CD4-positive, alpha-beta T cell treated with Interferon alpha-2 for 1 hour (primary cell): Measurements from ENCODE around the gene DNMT3L.
"Not testable (repeated sequence)": the region's sequence is repeated elsewhere in the genome, so short reads cannot be mapped to it uniquely, and the experiment has no call there.

Experiments used
- DNase-seq, 2 donors: peaks; one replicate each; pipeline ENCODE4 v3.0.0-alpha.2; 2020 to 2022

The DNMT3L gene

GRCh38 chr21:44261675-44262295, at the start of gene DNMT3L:
TSS of gene DNMT3L (minus strand) at chr21:44261897. CDS start at chr21:44261259, 638 bp downstream.
- no peak for DNase-seq

GRCh38 chr21:44310628-44311507, 49.2 kb upstream of the DNMT3L start:
- DNase-seq, result no peak

DNA sequence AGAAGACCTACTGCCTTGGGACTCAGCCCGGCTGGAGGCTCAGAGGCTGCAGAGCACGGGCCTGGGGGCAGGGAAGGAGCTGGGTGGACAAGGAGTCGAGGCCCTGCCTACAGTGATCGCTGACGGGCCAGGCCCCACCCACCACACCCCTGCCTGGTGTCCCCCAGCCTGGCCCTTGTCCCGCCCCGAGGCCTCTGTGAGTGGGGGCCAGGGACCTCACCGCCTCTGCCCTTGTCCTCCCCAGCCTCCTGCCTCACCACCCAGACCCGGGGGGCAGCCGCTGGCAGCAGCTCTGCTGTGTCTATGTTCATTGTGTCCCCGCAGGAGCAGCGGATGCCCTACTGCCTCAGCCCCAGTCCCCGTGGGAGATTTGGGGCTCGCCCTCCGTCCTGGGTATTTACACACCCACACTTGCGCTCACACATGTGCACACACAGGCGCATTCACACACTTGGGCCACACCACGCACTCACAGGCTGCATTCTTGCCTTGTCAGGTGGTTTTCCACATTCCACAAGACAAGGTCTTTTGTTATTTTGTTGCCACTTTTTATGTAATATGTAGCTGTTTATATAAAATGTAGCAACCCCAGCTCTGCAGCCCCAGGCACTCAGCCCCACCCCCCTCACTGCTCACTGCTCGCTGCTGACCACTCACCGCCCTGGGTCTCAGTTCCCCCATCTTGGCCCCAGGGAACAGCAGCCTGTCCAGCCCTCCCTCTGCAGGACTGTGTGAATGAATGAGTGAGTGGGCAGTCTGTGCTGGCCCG, 45.4 kb upstream of the DNMT3L start:
- no peak for DNase-seq

- DNase-seq, result no peak
Observed at GRCh38 chr21:44305691-44306090, 44.0 kb upstream of the DNMT3L start.

DNA sequence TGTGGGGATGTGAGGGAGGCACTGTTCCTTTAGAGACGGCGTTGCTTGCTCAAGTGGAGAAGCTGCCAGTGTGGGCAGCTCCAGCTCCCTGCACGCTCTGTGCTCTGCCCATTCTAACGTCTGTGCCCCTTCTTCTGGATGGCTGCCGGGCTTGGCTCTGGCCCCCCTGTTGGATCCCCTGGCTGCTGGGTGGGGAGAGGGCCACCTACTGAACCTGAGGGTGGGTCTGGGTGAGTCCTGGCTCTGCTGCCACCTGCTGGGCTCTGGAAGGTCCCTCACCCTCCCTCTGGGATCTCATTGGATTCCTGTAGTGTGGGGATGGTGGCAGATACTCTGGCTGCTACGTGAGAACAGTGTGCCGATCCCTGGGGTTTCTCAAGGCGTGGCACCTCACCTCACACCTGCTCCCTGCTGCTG, 43.2 kb upstream of the DNMT3L start:
- peak; percentile 43 to 50 for DNase-seq

GRCh38 chr21:44304011-44304616, 42.4 kb upstream of the DNMT3L start:
- DNase-seq, result no peak

GRCh38 chr21:44303490-44303981, 41.8 kb upstream of the DNMT3L start:
- DNase-seq, result no peak

DNA sequence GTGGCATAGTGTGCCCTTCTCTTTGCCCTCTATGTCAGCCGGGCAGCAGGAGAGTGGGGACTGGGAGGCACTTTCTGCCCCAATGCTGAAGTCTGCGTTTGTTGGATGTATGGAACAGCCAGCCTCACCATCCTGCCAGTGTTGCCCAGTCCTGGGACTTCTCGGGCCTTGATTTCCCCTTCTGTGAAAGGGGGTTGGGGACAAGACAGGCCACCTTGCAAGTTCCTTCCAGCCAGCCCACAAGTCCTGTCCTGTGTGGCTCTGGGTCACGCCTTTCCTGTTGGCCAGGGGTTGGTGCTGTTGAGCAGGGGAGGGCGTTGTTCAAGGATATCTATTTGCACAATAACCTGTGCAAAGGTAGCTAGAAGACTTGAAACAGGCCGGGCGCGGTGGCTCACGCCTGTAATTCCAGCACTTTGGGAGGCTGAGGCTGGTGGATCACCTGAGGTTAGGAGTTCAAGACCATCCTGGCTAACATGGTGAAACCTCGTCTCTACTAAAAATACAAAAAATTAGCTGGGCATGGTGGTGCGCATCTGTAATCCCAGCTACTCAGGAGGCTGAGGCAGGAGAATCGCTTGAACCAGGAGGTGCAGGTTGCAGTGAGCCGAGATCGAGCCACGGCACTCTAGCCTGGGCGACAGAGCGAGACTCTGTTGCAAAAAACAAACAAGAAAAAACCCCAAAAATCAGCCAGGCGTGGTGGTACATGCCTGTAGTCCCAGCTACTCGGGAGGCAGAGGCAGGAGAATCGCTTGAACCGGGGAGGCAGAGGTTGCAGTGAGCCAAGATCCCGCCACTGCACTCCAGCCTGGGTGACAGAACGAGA, 41.1 kb upstream of the DNMT3L start:
- DNase-seq, result not testable (repeated sequence)

- DNase-seq, result no peak
Observed at GRCh38 chr21:44301961-44302406, 40.3 kb upstream of the DNMT3L start.

- no peak for DNase-seq
Observed at GRCh38 chr21:44301141-44301540, 39.4 kb upstream of the DNMT3L start.

DNA sequence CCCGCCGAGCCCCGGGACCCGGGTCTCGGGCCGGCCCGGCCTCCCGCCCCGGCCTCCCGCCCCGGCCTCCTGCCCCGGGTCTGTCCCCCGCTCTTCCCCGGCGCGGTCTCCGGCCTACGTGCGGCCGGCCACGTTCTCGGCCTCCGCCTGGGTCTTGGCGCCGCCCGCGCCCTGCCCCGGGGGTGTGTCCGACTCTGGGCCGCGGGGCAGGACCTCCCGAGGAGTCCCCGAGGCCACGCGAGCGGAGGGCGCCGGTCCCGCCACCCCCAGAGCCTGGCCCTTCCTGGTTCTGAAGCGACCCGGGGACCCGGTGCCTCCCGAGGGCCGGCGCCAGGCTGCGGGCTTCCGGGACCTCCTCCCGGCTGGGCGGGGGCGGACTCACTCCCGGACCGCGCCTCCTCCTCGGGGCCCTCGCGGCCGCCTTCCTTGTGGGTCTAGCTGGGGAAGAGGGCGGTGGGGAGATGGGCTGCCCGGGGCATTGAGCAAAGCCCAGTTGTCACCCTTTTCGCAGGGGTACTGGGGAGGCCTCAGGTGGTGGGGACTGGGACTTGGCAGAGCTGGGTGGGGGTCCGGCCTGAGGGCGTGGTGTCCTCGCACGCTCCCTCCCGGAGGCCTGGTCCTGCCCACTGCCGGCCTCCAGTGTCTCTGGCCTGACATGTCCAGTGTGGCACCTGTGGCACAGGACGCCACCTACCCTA, 38.7 kb upstream of the DNMT3L start:
- peak; percentile 34 to 66 for DNase-seq

- DNase-seq, result peak; percentile 52 to 59
Observed at GRCh38 chr21:44299458-44300261, 38.0 kb upstream of the DNMT3L start, which contains the start of gene PFKL. TSS of gene PFKL (plus strand) at chr21:44300053. CDS start at chr21:44300106, 53 bp downstream.

GRCh38 chr21:44299085-44299457, 37.4 kb upstream of the DNMT3L start:
- peak in 1 of 2 donors; percentile 39 for DNase-seq

DNA sequence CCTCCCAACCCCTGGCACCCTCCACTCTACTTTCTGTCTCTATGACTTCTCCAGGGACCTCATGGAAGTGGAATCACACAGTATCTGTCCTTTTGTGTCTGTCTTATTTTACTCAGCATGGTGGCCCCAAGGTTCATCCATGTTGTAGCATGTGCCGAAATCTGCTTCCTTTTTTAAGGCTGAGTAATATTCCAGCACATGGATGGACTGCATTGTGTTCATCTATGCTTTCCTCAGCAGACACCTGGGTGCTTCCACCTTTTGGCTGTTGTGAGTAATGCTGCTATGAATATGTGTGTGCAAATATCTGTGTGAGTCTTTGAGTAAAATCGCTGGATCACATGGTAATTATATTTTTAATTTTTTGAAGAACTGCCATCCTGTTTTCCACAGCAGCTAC, 36.6 kb upstream of the DNMT3L start:
- DNase-seq, result peak in 1 of 2 donors; percentile 33

DNA sequence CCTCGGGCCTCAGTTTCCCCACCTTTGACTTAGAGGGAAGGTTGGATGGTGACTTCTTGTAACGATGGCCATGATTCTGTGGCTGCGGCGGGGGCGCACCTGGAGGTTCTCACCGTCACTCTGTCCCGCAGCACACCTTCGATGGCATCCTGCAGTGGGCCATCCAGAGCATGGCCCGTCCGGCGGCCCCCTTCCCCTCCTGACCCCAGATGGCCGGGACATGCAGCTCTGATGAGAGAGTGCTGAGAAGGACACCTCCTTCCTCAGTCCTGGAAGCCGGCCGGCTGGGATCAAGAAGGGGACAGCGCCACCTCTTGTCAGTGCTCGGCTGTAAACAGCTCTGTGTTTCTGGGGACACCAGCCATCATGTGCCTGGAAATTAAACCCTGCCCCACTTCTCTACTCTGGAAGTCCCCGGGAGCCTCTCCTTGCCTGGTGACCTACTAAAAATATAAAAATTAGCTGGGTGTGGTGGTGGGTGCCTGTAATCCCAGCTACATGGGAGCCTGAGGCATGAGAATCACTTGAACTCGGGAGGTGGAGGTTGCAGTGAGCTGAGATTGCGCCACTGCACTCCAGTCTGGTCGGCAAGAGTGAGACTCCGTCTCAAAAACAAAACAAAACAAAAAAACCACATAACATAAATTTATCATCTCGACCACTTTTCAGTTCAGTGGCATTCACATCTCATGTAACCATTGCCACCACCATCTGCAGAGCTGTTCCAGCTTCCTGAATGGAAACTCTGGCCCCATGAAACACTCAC, 36.0 kb upstream of the DNMT3L start:
- peak; percentile 79 to 85 for DNase-seq

DNA sequence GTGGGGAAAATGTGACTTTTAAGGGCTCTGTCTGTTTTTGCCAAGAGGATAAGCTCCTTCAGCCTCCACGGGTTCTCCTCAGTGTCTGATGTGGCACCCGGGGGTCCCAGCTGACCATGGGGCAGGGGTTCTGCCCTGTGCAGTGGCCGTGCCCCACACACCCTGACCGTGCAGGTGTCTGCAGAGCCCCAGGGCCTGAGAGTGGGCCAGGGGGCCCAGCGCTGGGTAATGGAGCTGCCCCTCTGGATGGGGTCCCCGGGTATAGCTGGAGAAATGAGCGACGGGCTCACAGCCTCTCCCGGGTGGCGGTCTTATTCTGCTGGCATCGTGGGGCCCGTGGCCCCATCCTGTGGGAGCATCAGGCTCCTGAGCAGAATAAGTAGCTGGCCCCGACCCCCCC, 35.2 kb upstream of the DNMT3L start:
- no peak for DNase-seq

DNA sequence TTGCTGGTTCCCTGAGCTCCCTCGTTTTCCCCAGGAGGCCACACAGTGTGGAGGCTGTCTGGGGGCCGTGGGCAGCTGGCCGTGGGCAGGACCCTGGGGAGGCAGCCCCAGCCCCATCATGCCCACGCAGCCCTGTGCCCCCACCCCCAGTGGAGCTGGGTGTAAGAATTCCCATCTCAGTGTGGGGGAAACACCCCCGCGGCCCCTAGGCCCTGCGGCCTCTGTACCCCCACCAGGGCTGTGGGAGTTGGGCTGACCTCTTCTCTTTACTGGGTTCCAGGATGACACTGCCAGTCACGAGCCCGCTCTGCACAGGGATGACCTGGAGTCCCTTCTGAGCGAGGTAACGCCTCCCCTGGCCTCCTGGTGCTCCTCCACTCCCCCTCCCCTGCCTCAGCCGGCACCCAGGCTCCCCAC, 34.4 kb upstream of the DNMT3L start:
- no peak for DNase-seq

GRCh38 chr21:44295646-44296045, 33.9 kb upstream of the DNMT3L start:
- DNase-seq, result peak in 1 of 2 donors; percentile 19

GRCh38 chr21:44295163-44295573, 33.5 kb upstream of the DNMT3L start:
- peak in 1 of 2 donors; percentile 21 for DNase-seq
